Left kidney (tissue), 2 donors: ENCODE results near the gene SLC37A4. TPM values are rescaled to one million over a fixed set of nuclear protein-coding genes. Genes with fewer than 3 reads are reported as not detected.
"Not testable (repeated sequence)": the region's sequence is repeated elsewhere in the genome, so short reads cannot be mapped to it uniquely, and the experiment has no call there.

Source experiments
- DNase-seq: peaks from one replicate; pipeline ENCODE4 v3.0.0-alpha.2; 2013
- polyA plus RNA-seq: library from polyadenylated mRNA; unstranded; fragments of 120-200 nt; gene quantifications from one replicate; pipeline ENCODE4 v1.2.1, GENCODE V29; 2013; ENCODE audit not compliant: insufficient read length

Gene SLC37A4
- polyA plus RNA-seq, 1 donor = 97.8 TPM

DNA sequence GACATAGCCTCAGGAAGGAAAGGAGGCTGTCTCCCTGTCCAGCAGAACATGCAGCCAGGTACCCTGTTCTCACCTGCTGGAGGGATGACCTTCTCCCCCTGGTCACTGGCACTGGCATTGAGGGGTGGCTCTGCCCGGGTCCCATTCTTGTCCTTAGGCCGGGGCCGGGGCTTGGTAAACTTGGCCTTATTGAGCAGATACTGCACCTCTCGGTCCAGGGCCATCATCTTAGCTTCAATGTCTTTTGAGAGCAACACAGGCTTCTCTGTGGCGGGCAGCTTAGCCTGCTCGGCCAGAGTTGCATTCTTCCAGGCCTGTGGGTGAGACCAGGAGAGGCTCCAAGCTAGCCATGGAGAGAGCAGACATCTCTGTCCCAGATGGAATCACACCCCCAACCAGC, 15.8 kb upstream of the SLC37A4 start:
- no peak for DNase-seq

DNA sequence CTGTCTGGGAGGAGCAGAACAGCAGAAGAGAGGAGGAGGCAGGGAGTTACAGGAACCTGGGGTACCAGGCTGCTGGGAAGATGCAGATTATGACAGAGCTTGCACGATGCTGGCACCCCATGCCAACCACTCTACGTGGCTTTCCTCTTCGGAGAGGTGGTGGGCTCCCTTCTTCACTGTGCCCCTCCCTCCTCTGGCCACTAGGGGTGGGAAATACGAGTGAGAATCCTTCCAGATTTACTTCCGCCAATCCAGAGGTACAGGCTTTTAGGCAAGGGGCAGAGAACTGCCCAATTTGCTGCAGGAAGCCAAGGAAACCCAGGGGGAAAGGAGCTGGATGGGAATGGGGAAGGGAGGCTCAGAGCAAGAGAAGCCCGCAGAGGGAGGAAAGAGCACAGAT, 14.0 kb upstream of the SLC37A4 start:
- no peak for DNase-seq

DNA sequence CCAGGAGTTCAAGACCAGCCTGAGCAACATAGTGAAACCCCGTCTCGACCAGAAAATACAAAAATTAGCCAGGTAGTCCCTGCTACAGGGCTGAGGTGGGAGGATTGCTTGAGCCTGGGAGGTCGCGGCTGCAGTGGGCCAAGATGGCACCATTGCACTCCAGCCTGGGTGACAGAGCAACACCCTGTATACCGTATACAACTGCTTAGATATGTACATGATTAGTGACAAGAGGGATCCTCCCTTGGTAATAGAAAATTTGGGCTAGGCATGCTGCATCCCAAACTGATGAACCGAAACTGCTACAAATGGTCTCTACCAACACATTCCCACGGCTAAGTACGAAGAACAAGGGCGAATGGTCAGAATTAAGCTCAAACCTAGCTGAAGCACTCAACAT, 12.2 kb upstream of the SLC37A4 start:
- no peak for DNase-seq

DNA sequence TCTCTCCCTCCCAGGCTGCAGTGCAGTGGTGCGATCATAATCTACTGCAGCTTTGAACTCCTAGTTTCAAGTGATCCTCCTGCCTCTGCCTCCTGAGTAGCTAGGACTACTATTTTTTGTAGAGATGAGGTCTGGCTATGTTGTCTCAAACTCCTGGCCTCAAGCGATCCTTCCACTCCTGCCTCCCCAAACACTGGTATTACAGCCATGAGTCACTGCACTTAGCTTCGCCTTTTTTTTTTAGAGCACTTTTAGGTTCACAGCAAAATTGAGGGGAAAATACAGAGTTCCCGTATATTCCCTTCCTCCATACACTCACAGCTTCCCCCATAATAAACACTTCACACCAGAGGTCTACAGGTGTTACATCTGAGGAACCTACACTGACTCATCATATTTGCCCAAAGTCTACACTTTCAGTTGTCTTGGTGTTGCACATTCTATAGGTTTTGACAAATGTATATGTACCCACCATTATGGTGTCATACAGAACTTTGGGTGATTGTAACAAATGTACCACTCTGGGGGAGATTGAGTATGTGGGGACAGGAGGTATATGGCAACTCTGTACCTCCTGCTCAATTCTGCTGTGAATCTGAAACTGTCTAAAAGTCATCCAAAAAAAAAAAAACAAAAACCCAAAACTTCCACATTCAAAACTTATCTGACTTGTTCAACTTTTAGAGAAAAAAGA, 11.3 kb upstream of the SLC37A4 start:
- DNase-seq = no peak

DNA sequence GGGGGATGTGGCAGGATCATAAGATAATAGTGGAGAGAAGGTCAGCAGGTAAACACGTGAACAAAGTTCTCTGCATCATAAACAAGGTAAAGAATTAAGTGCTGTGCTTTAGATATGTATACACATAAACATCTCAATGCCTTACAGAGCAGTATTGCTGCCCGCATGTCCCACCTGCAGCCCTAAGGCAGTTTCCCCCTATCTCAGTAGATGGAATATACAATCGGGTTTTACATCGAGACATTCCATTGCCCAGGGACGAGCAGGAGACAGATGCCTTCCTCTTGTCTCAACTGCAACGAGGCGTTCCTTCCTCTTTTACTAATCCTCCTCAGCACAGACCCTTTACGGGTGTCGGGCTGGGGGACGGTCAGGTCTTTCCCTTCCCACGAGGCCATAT, 8.8 kb upstream of the SLC37A4 start:
- not testable (repeated sequence) for DNase-seq

DNA sequence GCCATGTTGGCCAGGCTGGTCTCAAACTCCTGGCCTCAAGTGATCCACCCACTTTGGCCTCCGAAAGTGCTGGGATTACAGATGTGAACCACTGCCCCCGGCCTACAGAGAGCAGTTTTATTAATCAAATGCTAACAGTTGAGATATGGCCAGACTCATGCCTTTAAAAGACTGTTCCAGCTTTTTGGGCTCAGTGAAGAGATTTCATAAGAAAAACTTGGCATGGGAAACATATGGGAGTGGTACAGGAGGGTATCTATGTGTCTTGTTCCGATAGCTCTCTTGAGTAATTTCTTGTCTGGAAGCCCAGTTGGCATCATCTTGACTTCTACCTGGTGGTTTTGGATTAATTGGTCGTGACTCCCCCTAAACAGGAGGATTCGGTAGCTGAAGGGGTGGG, 8.2 kb upstream of the SLC37A4 start:
- DNase-seq = no peak

DNA sequence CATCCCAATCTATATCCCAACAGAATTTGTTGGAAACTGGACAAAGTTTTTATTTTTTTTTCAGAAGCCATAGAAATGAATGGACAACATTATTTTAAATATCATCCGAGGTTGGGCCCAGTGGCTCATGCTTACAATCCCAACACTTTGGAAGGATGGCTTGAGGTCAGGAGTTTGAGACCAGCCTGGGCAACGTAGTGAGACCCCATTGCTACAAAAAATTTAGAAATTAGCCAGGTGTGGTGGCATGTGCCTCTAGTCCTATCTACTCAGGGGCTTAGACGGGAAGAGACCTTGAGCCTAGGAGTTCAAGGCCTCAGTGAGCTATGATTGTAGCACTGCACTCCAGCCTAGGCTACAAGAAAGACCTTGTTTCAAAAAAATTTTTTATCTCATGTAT, 4.1 kb upstream of the SLC37A4 start:
- no peak for DNase-seq

DNA sequence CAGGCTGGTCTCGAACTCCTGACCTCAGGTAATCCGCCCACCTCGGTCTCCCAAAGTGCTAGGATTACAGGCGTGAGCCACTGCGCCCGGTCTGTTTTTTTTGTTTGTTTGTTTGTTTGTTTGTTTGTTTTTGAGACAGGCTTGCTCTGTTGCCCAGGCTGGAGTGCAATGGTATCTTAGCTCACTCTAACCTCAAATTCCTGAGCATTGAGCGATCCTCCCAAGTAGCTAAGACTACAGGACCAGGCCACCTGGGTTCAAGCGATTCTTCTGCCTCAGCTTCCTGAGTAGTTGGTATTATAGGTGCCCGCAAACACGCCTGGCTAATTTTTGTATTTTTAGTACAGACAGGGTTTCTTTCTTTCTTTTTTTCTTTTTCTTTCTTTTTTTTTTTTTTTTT, 2.7 kb upstream of the SLC37A4 start:
- not testable (repeated sequence) for DNase-seq

DNA sequence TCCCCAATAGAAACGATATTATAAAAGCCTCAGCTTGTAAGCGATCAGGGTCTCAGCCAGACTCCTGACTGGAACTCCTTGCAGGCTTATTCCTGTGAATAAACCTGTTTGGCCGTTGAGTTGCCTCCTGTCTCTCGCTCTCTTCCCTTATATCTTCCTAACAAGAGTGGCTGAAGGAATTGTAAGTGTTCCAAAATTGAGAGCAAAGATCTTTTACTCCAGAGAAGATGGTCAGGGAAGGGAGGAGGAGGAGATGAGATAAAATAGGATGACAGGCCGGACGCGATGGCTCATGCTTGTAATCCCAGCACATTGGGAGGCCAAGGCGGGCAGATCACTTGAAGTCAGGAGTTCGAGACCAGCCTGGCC, 1.2 kb upstream of the SLC37A4 start:
- no peak for DNase-seq

DNA sequence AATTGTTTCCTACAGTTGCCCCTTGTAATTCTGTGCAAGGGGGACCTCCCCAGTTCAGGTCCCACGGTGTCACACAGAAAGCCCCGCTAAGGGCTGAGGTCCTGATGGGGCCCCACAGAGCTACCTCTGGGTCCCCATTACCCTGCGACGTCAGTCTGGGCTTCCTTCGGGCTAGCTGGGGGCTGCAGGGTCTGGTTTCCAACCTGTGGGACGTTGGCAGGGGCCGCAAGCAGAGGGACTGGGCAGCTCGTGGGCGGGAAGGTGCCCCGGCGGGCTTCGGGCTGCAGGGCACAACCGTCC, 698 bp downstream of the SLC37A4 start:
- no peak for DNase-seq

DNA sequence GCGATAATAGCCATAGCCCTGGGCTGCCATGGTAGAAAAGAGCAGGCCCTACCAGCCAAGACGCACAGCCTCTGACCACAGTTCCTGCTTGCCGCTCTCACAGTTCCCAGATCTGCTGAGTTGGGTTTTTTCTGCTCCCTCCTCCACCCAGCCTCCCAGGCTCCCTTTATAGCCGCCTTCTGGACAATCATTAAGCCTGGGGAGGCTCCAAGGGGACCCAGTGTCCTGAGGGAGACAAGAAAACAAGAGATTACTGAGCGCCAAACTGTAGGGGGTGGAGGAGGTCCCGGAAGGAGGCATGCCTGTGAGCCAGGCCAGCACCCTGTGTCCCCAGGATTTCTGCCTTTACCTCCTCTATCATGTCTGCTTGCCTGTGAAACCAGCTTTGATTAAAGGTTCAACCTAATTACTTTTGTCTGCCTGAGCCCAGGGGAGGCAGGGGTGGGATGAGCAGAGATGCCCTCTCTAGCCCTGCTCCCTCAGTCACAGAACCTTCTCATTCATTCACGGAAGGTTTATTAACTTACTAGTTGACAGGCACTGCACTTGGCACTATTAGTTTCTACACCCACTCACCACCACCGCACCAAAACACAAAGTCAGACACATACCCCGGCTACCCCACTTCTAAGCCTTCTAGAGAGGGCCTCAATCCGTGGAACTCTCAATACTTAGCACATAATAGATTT, 1.2 kb downstream of the SLC37A4 start:
- peak; percentile 54 for DNase-seq

DNA sequence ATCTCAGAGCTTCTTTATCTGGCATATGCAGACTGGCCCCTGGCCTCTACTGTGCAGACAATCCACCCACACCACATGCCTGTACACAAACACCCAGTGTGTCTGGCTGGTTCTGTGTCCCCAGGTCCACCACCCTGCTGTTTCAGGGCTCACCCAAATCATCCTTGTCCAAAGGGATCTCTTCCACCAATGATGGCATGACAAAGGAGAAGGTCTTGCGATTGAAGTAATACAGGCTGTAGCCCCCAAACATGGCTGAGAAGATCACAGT, 1.7 kb downstream of the SLC37A4 start:
- no peak for DNase-seq

DNA sequence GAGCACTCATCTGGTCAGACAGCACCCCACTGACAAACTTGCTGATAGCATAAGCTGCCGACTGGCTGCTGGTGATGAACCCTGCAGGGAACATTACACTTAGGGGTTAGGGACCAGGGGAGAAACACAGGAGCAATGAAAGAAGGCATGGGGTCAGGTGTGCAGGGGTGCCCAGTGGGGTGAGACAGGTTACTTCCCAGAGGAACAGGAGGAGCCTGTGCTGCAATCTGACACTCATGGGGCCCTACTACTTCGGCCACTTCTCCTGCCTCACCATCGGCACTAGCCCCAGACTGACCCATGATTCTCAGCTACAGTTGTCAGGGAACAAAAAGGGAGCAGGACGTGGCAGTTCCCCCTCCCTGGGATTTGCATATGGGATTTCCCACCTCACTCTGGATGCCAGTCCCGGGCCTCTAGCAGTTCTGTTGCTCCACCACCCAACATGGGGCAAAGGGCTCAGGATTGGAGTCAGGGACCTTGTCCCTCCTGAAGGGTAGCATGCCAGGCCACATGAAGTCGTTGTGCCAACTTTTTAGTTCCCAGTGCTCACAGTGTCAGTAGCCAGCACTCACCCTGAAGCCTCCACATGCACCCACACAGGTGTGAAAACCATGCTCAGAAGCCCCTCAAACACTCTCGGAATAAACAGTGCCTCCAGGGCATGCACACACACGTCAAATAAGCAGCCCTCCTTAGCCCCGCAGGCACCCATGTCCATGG, 2.2 kb downstream of the SLC37A4 start:
- DNase-seq = no peak

DNA sequence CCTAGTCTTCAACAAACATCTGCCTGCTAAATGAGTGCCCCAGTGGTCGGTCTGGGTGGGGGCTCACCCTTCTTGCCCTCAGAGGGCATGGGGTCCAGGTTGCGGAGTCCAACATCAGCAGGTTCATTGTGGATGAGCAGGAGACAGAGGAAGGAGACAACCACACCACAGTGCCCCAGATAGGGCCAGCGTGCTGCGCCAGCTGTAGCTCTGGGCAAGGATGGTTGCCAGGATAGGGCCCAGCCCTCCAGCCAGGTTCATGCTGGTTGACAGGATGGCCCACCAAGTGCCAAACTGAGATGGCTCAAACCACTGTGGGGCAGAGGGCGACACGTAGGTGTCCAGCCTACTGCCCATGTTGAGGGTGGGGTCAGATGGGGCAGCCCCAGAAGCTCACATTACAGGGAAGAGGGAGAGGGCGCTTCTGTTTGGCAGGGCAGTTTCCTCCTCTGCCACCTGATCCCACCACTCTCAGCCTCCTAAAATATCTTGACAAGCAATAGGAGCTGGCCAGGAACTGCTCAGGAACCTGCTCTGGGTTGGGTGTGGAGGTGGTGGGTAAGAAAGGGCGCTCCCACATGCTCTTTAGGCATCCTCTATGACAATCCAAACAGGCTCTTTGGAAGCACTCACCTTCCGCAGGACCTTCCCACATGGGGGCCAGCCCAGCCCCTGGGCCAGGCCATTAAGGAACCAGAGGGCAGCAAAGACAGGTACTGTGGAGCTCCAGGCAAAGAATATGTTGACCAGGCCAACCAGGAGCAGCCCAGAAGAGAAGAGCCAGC, 2.9 kb downstream of the SLC37A4 start:
- DNase-seq = no peak

DNA sequence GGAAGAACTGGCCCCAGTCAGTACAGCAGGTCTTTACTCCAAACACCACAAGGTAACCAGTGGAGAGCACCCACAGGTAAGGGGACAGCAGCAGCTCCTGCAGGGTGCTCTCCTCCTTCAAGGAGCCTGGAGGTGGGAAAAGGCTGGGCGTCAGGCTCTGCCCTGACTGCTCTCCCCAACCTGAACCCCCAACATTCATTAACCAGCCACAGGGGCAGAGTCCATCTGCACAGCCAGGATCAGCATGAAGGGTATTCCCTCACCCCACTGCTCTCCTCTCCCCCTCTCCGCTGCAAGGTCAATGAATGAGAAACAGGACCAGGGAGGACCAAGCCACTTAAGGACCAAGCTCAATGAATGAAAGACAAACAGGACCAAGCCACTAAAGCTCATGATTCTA, 3.7 kb downstream of the SLC37A4 start:
- no peak for DNase-seq

DNA sequence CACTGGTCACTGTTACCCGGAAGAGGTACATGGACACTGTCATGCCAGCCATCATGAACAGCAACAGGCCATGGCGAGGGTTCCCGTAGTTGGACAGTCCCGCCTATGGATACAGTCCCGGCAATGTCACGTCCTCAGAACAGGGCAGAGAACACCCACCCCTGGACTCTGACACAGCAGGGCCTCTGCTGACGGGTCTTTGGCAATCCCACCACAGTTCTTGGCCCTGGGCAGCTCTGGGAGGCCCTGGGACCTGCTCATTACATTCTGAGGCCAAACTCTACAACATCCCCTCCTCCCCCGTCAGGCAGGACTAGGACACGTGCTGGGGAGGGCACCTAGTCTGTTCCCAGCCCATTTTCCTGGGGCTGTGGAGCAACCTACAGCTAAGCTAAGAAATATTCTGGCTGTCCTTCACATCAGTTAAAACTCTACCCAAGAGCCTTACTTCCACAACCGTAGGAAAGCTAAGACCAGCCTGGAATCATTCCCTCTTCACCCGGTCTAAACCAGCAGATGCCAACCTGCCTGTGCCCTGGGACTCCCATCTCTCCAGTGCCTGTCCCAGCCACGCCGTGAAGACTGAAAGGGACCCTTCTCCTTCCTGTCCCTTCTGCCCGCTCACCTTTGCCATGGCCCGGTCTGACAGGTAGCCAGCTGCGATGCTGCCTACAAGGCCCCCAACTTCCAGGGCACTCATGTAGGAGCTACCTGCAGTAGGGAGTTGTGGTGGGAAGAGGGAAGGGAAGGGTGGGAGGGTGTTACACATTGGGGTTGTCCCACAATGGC, 4.5 kb downstream of the SLC37A4 start:
- no peak for DNase-seq

DNA sequence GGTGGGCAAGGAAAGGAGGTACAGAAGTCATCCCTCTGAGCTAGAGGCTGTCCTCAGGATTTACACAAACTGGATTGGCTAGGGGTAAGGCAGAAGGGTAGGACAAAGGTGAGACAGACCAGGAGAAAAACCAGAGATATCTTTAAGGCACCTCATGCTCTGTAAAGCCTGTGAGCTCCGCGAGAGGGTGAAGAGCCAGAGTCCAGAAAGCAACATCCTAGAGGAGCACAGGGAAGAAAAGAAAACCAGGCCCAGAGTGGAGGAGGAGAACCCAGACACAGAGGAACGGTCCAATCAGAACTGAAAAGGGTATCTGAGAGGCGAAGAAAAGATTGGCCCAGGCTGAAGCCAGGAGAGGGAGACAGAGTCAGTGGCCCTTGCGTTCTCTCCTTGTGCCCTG, 5.1 kb downstream of the SLC37A4 start:
- DNase-seq = no peak

DNA sequence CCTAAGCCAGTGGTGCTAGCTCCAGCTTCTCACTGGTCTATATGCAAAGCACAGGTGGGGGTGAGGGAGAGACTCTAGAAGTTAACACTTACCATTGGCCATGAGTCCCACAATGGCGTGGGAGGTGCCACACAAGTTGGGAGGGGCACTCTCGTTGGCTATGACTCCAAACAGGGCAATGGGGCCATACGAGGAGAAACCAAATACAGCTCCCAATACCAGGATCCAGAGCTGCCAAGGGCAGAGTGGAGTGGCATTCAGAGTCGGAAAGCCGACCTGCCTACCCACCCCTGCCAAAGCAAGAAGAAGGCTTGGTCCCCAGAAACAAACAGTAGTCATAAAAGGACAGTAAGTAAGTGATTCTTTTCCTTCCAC, 5.6 kb downstream of the SLC37A4 start:
- DNase-seq = no peak

DNA sequence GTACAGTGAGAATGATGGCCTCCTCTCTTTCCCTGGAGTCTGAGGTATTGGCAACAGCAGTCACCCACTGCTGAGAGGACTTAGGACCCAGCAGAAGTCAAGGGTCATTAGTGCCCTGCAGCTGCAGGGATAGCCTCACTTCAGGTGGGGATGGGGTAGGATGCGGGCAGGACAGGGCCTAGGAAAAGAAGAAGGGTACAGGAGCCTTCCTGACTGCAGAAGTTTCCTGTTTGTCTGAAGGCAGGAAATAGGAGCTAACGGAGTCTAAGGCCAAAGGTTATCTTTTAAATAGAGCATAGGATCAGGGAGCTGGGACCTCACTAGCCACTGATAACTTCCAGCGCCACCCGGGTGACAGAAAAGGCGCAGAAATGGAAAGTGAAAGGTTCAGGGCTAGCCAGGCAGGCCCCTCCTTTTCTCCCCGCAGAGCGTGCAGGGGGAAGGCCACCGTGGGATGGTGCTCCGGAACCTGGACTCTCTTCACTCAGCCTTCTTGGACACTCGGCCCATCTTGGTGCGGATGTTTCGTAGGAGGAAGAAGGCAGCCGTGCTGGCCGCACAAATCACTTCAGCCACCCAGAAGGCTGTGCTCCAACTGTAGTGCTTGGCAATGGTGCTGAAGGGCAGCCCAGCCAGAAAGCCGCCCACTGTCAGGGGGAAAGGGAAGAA, 6.1 kb downstream of the SLC37A4 start:
- no peak for DNase-seq

DNA sequence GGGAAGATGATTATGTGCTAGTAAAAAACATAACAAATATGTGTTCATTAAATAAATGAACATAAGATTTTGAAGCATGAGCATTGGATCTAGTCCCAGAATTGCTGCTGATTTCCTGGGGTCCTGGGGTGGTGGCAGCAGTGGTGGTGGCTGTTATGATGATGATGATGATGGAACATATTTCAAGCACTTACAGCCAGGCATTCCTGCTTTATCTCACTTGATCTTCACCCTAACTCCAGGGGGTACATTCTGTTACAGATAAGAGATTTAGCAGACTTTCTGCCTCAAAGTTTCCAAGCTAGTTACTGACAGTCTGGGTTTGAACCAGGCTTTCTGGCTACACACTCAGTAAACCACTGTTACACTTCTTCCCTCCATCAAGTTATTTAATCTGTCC, 6.9 kb downstream of the SLC37A4 start:
- DNase-seq = no peak

DNA sequence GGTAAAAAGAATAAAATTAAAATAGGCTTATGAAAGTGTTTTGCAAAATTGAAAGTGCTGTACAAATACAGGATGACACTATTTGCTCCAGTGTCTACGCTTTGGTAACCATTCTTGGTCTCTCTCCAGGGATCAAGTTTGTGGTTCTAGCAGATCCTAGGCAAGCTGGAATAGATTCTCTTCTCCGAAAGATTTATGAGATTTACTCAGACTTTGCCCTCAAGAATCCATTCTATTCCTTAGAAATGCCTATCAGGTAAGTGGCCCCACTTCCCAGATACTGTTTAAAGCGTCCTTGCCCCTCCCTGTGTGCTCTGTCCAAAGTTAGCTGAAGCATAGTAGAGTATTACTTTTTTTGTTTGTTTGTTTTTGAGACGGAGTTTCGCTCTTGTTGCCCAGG, 9.0 kb downstream of the SLC37A4 start:
- no peak for DNase-seq

DNA sequence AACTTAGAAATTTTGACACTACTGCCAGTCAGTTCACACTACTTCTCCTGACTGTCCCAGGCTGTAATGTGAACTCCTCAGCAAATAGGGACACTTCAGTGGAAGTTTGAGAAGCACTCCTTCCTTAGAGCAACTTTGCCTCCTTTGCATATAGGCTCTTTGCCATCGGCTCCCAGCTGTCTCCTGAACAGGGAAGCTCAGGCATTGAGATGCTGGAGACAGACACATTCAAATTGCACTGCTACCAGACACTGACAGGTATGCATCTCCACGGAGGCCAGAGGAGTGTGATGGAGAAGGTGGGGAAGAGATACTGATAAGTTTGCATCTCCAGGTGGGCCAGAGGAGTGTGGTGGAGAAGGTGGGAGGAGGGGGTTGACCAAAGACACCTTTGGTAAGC, 10.7 kb downstream of the SLC37A4 start:
- no peak for DNase-seq
